Bronchial epithelial cell (primary cell): Measurements from ENCODE around the gene SNX19. TPM values are rescaled to one million over a fixed set of nuclear protein-coding genes. Genes with fewer than 3 reads are reported as not detected.

Experiments
- DNase-seq: peaks from one replicate; pipeline ENCODE4 v3.0.0-alpha.2; 2010; ENCODE audit warnings: low read depth
- FAIRE-seq: peaks from 2 replicates; lab custom pipeline; 2011; peaks lifted over from hg19 to GRCh38; lab: Jason Lieb, UNC
- H3K27me3 ChIP-seq: 2 replicates; pipeline ENCODE4 v1.5.1; 2011; ENCODE audit warnings: low read length; ENCODE audit not compliant: control insufficient read depth, insufficient read depth
- H3K36me3 ChIP-seq: 2 replicates; pipeline ENCODE4 v1.5.1; 2011; ENCODE audit warnings: low read length; ENCODE audit not compliant: control insufficient read depth, insufficient read depth
- H3K4me3 ChIP-seq: 2 replicates; pipeline ENCODE4 v1.5.1; 2011; ENCODE audit warnings: mild to moderate bottlenecking, low read depth, low read length, control low read depth
- CTCF ChIP-seq: IDR thresholded peaks from 2 replicates; pipeline ENCODE4 v1.5.1; 2011; ENCODE audit warnings: mild to moderate bottlenecking, moderate library complexity, low read length, control low read depth, inconsistent platforms; ENCODE audit not compliant: insufficient read depth, severe bottlenecking
- total RNA-seq: library from RNA; depleted of rRNA; stranded (reverse); fragments of >200 nt; gene quantifications from 2 replicates; pipeline ENCODE4 v1.2.1, GENCODE V29; 2014

The SNX19 gene
- total RNA-seq, 1 donor from 2014 or later: 34.8 TPM

GRCh38 chr11:130826572-130826971 is 89.7 kb downstream of the SNX19 start:
- no peak overlapping the region for H3K4me3 ChIP-seq
- FAIRE-seq (no peak), DNase-seq (no peak)
- no peaks in the 10 kb centered on the region for H3K27me3 ChIP-seq
- H3K36me3 ChIP-seq: no peaks in the 10 kb centered on the region
- no peak for TF ChIP-seq CTCF

GRCh38 chr11:130825983-130826382 is 90.3 kb downstream of the SNX19 start:
- no peak overlapping the region for H3K4me3 ChIP-seq

GRCh38 chr11:130825561-130825960 is 90.7 kb downstream of the SNX19 start:
- no peak for FAIRE-seq
- Histone ChIP-seq H3K27me3 (no peaks in the 10 kb centered on the region), H3K4me3 (no peak overlapping the region), H3K36me3 (no peaks in the 10 kb centered on the region)
- no peak for TF ChIP-seq CTCF
- DNase-seq: no peak

More at GRCh38 chr11:130825983-130826382, 90.3 kb downstream of the SNX19 start:
- H3K36me3 ChIP-seq: no peaks in the 10 kb centered on the region
- FAIRE-seq (no peak), DNase-seq (no peak)
- no peak for TF ChIP-seq CTCF
- no peaks in the 10 kb centered on the region for H3K27me3 ChIP-seq
